OCI-LY1 (cell line): ENCODE data around the gene OR4P4.

Experiments
- H2AFZ ChIP-seq: fragments of 200-600 bp; sonication (generic), shearing (Covaris generic); 2 replicates; pipeline ENCODE4 v1.6.0; 2014; ENCODE audit warnings: antibody characterized with exemption, mild to moderate bottlenecking, low read length
- H3F3A ChIP-seq: fragments of 200-600 bp; sonication (generic), shearing (Covaris generic); 2 replicates; pipeline ENCODE4 v1.6.0; 2014; ENCODE audit warnings: mild to moderate bottlenecking, antibody characterized with exemption, low read length, moderate library complexity; ENCODE audit not compliant: insufficient read depth
- H3K27ac ChIP-seq: fragments of 200-600 bp; sonication (generic); 2 replicates; pipeline ENCODE4 v1.5.1; 2014; ENCODE audit warnings: low read length, mixed run types, mild to moderate bottlenecking, low read depth; ENCODE audit not compliant: poor library complexity, severe bottlenecking
- H3K27me3 ChIP-seq: fragments of 200-600 bp; sonication (generic); 2 replicates; pipeline ENCODE4 v1.6.0; 2014; ENCODE audit warnings: antibody characterized with exemption, mild to moderate bottlenecking, low read length, moderate library complexity; ENCODE audit not compliant: insufficient read depth
- H3K36me3 ChIP-seq: fragments of 200-600 bp; sonication (generic); 2 replicates; pipeline ENCODE4 v1.6.1; 2014; ENCODE audit warnings: mild to moderate bottlenecking, antibody characterized with exemption, low read length, moderate library complexity, mixed read lengths; ENCODE audit not compliant: insufficient read depth
- H3K4me1 ChIP-seq: fragments of 200-600 bp; sonication (generic); 2 replicates; pipeline ENCODE4 v1.5.1; 2014; ENCODE audit warnings: mild to moderate bottlenecking, low read length, moderate library complexity; ENCODE audit not compliant: insufficient read depth, severe bottlenecking
- H3K4me2 ChIP-seq: fragments of 200-600 bp; sonication (generic), shearing (Covaris generic); 2 replicates; pipeline ENCODE4 v1.6.1; 2014; ENCODE audit warnings: low read length
- H3K4me3 ChIP-seq: fragments of 200-600 bp; sonication (generic); 2 replicates; pipeline ENCODE4 v1.5.1; 2014; ENCODE audit warnings: low read length, low read depth, mild to moderate bottlenecking, mixed read lengths; ENCODE audit not compliant: poor library complexity, severe bottlenecking
- H3K79me2 ChIP-seq: fragments of 200-600 bp; shearing (Covaris generic); 2 replicates; pipeline ENCODE4 v1.6.1; 2016; ENCODE audit warnings: mixed run types, low read length, mixed read lengths; ENCODE audit not compliant: insufficient read depth
- H3K9ac ChIP-seq: fragments of 200-600 bp; sonication (generic), shearing (Covaris generic); 2 replicates; pipeline ENCODE4 v1.6.1; 2014; ENCODE audit warnings: mild to moderate bottlenecking, low read length, mixed read lengths
- H3K9me2 ChIP-seq: fragments of 200-600 bp; sonication (generic), shearing (Covaris generic); 2 replicates; pipeline ENCODE4 v1.6.1; 2014; ENCODE audit warnings: low read depth, mild to moderate bottlenecking, low read length, mixed read lengths
- H3K9me3 ChIP-seq: fragments of 200-600 bp; shearing (Covaris generic); 2 replicates; pipeline ENCODE4 v1.6.1; 2014; ENCODE audit warnings: low read length, mixed read lengths
- H4K20me1 ChIP-seq: fragments of 200-600 bp; sonication (generic), shearing (Covaris generic); 2 replicates; pipeline ENCODE4 v1.6.0; 2016; ENCODE audit warnings: mild to moderate bottlenecking, low read length; ENCODE audit not compliant: insufficient read depth
- CTCF ChIP-seq: fragments of 200-600 bp; sonication (generic), shearing (Covaris generic); IDR thresholded peaks from 2 replicates; pipeline ENCODE4 v1.5.1; 2017; ENCODE audit warnings: mild to moderate bottlenecking, antibody characterized with exemption, low read length, moderate library complexity, mixed read lengths
- EZH2 ChIP-seq: fragments of 200-600 bp; sonication (generic), shearing (Covaris generic); IDR thresholded peaks from 2 replicates; pipeline ENCODE4 v1.8.0; 2017; ENCODE audit warnings: borderline replicate concordance, mixed run types, mild to moderate bottlenecking, antibody characterized with exemption, low read length, moderate library complexity, mixed read lengths

Gene OR4P4

DNA sequence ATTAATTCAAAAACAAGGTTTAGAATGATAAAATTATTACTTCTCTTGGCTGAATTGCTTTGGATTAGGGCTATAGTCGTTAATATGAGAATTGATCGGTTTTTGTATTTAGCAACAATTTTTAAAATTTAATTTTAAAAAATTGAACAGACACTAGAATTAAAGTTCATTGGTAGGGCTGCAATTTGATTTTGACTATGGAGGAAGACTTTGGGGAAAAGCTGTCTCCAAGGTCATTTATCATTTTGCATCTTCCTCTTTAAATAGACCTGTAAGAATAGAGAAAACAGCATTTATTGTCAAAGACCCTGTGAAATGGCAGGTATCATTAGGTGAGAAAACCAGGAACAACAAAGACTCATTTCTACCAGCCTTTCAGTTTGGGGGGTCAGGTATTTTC, 13.1 kb downstream of the OR4P4 start, which contains the start of gene OR4S2:
OR4S2 (plus strand) TSS at position 301 of the 400 bp plus-strand sequence. CDS start 2,577 bp downstream, outside the sequence.
- no peak within 1 kb of the TSS for H2AFZ ChIP-seq
- no peaks in the 10 kb centered on the region for H3K27me3 ChIP-seq
- TF ChIP-seq EZH2 (no peak), CTCF (no peak)
- H3K4me3 ChIP-seq: no peak within 1 kb of the TSS
- H3K36me3 ChIP-seq: no peaks in the 10 kb centered on the region
- H3K9me3 ChIP-seq: no peaks in the 10 kb centered on the region
- no peak within 1 kb of the TSS for H3K27ac ChIP-seq
- H3F3A ChIP-seq: no peaks in the 10 kb centered on the region
- H3K9ac ChIP-seq: no peak within 1 kb of the TSS
- H3K4me2 ChIP-seq: no peak within 1 kb of the TSS
- H3K79me2 ChIP-seq: no peaks in the 10 kb centered on the region
- H4K20me1 ChIP-seq: no peaks in the 10 kb centered on the region
- no peaks in the 10 kb centered on the region for H3K4me1 ChIP-seq
- H3K9me2 ChIP-seq: no peaks in the 10 kb centered on the region

DNA sequence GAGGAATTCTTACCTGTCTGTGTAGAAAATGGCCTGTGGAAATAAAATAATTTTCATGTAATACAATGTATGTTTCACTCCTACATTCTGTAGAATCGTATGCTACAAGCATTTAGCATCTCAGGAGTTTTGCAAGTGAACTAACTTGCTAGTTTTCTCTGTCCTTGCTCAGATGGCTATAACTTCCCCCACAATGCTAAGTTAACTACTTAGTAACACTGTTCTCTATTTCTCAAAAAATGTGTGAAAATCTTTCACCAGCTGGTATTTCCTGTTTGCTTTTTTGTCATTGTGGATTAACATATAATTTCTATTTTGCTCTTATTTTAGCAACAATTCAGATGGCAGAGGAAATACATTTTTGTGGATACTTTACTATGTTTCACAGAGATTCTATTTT, 17.6 kb downstream of the OR4P4 start:
- Histone ChIP-seq H3K79me2 (no peaks in the 10 kb centered on the region), H3K9ac (no peak overlapping the region), H3K4me1 (no peaks in the 10 kb centered on the region), H3F3A (no peaks in the 10 kb centered on the region), H3K36me3 (no peaks in the 10 kb centered on the region), H4K20me1 (no peaks in the 10 kb centered on the region), H3K27me3 (no peaks in the 10 kb centered on the region), H3K9me3 (no peaks in the 10 kb centered on the region), H2AFZ (no peak overlapping the region), H3K4me2 (no peak overlapping the region), H3K9me2 (no peaks in the 10 kb centered on the region), H3K27ac (no peak overlapping the region), H3K4me3 (no peak overlapping the region)
- TF ChIP-seq CTCF (no peak), EZH2 (no peak)

- Histone ChIP-seq H3K4me2 (no peak overlapping the region), H3K4me3 (no peak overlapping the region), H2AFZ (no peak overlapping the region), H3K27me3 (no peaks in the 10 kb centered on the region), H3F3A (no peaks in the 10 kb centered on the region), H3K79me2 (no peaks in the 10 kb centered on the region), H3K27ac (no peak overlapping the region), H3K4me1 (no peaks in the 10 kb centered on the region), H3K36me3 (no peaks in the 10 kb centered on the region), H3K9ac (no peak overlapping the region), H3K9me2 (no peaks in the 10 kb centered on the region), H4K20me1 (no peaks in the 10 kb centered on the region), H3K9me3 (no peaks in the 10 kb centered on the region)
- TF ChIP-seq CTCF (no peak), EZH2 (no peak)
Observed at GRCh38 chr11:55655096-55655495, 20.2 kb downstream of the OR4P4 start.
